ENCODE results near the gene ERGIC1.

GRCh38 chr5:172833686-172834414 lies at the start of gene ERGIC1:
- TF ChIP-seq, protein P1, sequence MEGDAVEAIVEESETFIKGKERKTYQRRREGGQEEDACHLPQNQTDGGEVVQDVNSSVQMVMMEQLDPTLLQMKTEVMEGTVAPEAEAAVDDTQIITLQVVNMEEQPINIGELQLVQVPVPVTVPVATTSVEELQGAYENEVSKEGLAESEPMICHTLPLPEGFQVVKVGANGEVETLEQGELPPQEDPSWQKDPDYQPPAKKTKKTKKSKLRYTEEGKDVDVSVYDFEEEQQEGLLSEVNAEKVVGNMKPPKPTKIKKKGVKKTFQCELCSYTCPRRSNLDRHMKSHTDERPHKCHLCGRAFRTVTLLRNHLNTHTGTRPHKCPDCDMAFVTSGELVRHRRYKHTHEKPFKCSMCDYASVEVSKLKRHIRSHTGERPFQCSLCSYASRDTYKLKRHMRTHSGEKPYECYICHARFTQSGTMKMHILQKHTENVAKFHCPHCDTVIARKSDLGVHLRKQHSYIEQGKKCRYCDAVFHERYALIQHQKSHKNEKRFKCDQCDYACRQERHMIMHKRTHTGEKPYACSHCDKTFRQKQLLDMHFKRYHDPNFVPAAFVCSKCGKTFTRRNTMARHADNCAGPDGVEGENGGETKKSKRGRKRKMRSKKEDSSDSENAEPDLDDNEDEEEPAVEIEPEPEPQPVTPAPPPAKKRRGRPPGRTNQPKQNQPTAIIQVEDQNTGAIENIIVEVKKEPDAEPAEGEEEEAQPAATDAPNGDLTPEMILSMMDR (IDR thresholded peaks at IDR 0.05; ENCODE audit: low read depth, low read length, poor library complexity, severe bottlenecking): no peak
- no peak for TF ChIP-seq EZH2phosphoT487 (IDR thresholded peaks at IDR 0.05; ENCODE audit: borderline replicate concordance, low read length)
